Activated CD8-positive, alpha-beta memory T cell treated with anti-CD3 and anti-CD28 coated beads, Interleukin-2, amount 50 U/mL, for 1 hour (primary cell): ENCODE measurements around the gene CCL25.
"Not testable (repeated sequence)": the region's sequence is repeated elsewhere in the genome, so short reads cannot be mapped to it uniquely, and the experiment has no call there.

Experiments used
- DNase-seq: peaks from one replicate; pipeline ENCODE4 v3.0.0-alpha.2; 2020; ENCODE audit errors: extremely low read depth

The CCL25 gene

DNA sequence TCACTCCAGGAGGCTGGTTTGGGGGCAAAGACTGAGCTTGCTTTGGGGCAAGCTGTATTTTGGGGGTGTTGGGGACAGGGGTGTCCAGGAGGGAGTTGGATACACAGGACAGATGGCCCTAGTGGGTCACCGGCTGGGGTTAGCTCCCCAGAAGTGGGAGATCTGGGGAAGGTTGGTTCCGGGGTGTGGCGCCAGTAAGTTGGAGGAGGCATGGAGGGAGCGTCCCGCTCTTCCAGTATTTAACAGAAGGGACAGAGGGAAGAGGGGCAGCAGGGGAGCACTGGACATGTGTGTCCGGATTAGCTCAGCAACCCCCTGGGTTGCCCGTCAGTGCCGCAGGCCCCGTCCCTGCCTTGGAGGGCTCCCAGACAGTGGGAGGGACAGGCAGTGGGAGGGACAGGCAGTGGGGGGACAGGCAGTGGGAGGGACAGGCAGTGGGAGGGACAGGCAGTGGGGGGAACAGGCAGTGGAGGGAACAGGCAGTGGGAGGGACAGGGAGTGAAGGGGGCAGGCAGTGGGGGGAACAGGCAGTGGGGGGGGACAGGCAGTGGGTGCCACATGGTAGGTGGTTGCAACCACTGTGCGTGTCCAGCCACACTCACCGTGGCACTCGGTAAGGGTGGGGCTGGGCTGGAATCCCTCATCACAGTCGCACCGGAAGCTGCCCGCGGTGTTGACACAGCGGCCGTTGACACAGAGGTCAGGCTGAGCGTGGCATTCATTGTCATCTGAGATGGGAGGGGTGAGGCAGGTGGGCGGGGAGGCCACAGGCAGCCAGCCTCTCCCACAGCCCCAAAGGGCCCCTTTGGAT is 33.2 kb downstream of the CCL25 start:
- no peak for DNase-seq

DNA sequence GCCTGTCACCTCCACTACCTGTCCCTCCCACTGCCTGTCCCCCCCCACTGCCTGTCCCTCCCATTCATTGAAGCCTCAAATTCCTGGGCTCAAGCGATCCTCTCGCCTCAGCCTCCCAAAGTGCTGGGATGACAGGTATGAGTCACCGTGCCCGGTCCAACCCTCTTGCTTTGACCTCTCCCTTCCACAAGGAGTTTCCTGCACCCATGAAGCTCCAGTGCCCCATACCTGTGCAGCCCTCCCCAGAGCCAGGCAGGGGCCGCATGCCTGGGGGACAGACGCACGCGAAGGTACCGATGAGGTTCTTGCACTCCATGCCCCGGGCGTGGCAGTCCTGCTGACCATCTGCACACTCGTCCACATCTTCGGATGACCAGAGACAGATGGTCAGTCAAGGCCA is 34.3 kb downstream of the CCL25 start:
- no peak for DNase-seq

DNA sequence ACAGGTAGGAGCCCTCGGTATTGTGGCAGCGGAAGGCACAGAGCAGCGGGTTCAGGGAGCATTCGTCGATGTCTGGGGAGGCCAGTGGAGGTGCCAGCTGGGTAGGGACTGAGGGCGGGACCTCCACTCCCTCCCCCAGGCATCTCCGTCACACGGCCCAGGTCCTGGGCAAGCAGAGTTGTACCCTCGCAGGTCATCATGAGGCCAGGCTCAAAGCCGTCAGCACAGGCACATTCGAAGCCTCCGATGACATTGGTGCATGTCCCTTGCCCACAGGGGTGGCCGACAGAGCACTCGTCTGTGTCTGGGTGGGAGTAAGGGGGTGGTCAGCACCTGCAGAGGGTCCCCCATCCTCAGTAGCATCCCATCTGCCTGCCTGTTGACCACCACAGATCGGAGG is 35.3 kb downstream of the CCL25 start:
- DNase-seq, result no peak

- DNase-seq, result no peak
Measured at GRCh38 chr19:8088752-8089663, 36.4 kb downstream of the CCL25 start.

DNA sequence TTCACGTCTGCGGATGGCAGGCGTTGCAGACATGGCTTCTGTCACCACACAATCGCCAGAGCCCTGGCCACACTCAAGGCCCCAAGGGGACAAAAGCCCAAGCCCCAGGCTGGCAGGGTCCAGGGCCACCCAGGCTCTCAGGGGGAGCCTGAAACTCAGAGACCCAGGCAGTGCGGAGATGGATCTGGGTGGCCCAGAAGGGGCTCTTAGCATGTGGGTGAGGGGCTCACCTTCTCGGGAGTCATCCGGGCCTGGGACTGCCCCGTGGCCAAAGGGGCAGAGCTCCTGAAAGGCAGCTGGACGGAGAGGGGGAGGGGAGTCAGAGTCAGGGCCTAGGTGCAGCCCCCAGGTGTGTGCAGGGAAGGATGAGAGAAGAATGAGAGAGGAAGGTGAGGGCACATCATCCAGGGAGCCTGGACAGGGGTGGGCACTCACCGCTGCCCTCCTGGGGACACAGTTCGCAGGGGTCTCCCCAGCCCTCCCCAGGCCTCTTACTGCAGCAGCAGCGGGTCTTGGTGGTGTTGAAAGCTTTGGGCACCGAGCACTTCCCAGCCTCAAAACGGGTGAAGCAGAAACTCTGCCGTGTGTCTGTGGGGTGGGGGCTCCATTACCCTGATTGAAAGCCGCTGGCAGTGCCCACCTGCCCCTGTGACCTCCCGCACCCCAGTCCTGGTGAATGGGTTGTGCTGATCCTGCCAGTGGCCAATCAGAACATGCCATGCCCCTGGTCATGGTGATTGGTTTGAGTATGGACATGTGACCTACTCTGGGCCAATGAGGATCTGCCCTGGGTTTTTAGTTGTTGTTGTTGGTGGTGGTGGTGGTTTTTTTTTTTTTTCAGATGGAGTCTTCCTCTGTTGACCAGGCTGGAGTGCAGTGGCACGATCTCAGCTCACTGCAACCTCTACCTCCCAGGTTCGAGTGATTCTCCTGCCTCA is 37.4 kb downstream of the CCL25 start:
- no peak for DNase-seq

GRCh38 chr19:8090950-8091349 is 38.4 kb downstream of the CCL25 start:
- DNase-seq, result no peak

- no peak for DNase-seq
Measured at GRCh38 chr19:8093740-8094139, 41.2 kb downstream of the CCL25 start.

DNA sequence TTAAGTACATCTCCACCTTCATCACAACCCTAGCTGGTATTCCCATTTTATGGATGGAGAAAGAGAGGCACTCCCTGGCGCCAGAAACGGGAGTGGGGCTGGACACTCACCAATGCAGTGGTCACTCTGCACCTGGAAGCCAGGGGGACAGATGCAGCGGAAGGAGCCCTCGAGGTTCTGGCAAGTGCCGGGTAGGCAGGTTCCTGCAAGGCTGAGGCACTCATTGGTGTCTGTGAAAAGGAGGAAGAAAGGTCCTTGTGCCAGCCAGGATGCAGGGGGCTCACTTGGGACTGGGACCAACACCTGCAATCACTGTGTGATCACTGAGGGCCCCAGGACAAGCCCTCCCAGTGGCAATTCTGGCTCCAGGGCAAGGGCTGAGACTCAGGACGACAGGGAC is 41.8 kb downstream of the CCL25 start:
- no peak for DNase-seq

GRCh38 chr19:8095354-8095886 is 42.9 kb downstream of the CCL25 start:
- no peak for DNase-seq

GRCh38 chr19:8096071-8096470 is 43.5 kb downstream of the CCL25 start:
- no peak for DNase-seq

GRCh38 chr19:8097198-8097597 is 44.6 kb downstream of the CCL25 start:
- no peak for DNase-seq

- DNase-seq, result no peak
Measured at GRCh38 chr19:8097681-8098567, 45.4 kb downstream of the CCL25 start.

GRCh38 chr19:8101311-8101710 is 48.8 kb downstream of the CCL25 start:
- DNase-seq, result no peak

DNA sequence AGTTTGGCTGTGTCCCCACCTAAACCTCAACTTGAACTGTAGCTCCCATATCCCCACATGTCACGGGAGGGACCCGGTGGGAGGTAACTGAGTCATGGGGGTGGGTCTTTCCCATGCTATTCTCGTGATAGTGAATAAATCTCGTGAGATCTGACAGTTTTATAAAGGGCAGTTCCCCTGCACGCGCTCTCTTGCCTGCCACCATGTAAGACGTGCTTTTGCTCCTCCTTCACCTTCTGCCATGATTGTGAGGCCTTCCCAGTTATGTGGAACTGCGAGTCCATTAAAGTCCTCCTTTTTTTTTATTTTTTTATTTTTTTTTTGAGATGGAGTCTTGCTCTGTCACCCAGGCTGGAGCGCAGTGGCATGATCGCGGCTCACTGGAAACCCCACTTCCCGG is 49.4 kb downstream of the CCL25 start:
- not testable (repeated sequence) for DNase-seq

GRCh38 chr19:8105471-8105870 is 52.9 kb downstream of the CCL25 start:
- DNase-seq, result no peak

DNA sequence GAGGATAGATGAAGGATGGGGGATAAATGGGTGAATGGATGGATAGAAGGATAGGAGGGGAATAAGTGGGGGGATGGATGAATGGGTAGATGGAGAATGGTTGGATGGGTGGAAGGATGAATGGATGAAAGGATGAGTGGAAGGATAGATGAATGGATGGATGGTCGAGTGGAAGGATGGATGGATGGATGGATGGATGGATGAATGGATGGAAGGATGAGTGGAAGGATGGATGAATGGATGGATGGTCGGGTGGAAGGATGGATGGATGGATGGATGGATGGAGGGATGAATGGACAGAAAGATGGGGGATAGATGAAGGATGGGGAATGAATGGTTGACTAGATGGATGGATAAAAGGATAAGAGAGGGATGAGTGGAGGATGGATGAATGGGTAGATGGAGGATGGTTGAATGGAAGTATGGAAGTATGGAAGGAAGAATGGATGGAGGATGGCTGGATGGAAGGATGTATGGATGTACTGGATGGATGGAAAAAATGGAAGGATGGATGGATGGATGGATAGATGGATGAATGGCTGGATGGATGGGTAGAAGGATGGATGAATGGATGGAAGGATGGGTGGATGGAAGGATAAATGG is 54.8 kb downstream of the CCL25 start:
- no peak for DNase-seq

DNA sequence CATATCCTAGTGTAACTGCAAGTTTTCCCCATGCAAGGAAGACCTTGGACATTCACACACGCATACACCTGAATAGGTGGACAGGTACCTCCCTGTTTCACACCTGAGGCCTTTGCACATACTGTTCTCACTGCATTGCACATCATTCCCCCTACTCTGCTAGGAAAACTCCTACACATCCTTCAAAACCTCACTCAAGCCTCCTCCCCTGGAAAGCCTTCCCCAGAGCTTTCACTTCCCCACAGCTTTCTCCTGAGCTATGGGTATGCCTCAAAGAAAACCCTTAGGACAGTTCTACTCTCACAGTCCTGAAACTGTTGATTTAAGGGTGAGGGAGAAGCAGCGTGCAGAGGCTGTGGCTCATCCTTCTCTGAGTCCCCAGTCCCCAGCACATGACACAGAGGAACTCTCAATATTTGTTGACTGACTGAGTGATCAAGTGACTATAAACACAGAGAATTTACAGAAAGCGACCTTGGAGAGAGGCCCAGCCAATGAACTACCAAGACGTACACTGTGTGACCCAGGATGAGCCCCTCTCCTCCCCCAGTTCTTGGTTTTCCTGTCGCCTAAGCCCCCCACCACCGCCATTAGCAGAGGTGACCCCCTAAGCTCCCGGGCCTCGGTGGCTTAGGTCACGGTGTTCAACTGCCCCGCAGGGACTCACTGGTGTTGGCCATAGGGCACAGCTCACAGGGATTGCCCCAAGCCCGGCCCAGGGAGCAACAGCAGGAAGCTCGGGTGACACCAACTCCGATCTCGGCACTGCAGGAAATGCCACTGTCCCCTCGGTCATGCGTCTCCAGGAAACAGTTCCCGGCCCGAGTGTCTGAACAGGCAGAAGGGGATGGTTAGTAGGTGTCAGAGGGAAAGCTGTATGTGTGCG is 56.2 kb downstream of the CCL25 start:
- DNase-seq, result no peak

GRCh38 chr19:8109455-8109854 is 56.9 kb downstream of the CCL25 start:
- no peak for DNase-seq
